ENCODE measurements around the gene RASIP1.

The RASIP1 gene

DNA sequence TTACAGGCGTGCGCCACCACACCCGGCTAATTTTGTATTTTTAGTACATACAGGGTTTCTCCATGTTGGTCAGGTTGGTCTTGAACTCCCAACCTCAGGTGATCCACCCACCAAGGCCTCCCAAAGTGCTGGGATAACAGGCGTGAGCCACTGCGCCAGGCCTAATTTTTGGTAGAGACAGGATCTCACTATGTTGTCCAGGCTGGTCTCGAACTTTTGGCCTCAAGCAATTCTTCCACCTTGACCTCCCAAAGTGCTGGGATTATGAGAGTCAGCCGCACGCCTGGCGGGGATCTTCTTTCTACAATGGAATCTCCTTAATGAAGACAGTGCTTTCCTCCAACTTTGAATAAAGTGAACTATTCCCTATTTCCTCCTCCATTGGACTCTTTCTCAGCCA lies 5.8 kb downstream of the RASIP1 start:
- DNase-seq (ENCODE audit: extremely low spot score), result no peak
- ChIA-PET CTCF (interaction anchor here (2.2 kb wide), 1 partner anchor 20 kb away, joined by 6 read pairs; no protein-coding TSS in a partner anchor), POLR2A (no interaction called here)
- TF ChIP-seq, protein P1, sequence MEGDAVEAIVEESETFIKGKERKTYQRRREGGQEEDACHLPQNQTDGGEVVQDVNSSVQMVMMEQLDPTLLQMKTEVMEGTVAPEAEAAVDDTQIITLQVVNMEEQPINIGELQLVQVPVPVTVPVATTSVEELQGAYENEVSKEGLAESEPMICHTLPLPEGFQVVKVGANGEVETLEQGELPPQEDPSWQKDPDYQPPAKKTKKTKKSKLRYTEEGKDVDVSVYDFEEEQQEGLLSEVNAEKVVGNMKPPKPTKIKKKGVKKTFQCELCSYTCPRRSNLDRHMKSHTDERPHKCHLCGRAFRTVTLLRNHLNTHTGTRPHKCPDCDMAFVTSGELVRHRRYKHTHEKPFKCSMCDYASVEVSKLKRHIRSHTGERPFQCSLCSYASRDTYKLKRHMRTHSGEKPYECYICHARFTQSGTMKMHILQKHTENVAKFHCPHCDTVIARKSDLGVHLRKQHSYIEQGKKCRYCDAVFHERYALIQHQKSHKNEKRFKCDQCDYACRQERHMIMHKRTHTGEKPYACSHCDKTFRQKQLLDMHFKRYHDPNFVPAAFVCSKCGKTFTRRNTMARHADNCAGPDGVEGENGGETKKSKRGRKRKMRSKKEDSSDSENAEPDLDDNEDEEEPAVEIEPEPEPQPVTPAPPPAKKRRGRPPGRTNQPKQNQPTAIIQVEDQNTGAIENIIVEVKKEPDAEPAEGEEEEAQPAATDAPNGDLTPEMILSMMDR (IDR thresholded peaks at IDR 0.05; ENCODE audit: control extremely low read depth, extremely low read depth, low read depth, missing control alignments), result no peak

DNA sequence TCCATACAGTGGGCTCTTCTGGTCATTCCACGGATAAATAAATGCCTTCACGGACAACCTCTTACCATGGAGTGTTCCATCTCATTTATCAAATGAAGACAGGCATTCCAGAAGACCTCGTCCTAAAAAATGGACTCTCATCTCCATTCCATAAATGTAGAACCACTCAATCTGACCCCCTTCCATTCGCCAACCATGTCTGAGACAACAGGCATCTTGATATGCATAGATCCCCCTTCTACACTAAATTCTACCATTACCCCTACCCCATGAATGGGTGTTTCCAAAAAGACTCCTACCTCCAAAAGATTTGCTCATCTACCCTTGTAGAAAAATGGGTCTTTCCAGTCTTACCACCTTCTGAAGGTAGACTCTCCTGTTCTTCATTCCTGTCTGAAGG lies 9.0 kb downstream of the RASIP1 start:
- CTCF ChIA-PET, result no interaction called here
- DNase-seq (ENCODE audit: extremely low spot score), result no peak
- TF ChIP-seq, protein P1 (IDR thresholded peaks at IDR 0.05; ENCODE audit: control extremely low read depth, extremely low read depth, low read depth, missing control alignments), result no peak
- POLR2A ChIA-PET, result no interaction called here

GRCh38 chr19:48728911-48729664 lies 11.3 kb downstream of the RASIP1 start:
- ChIA-PET POLR2A (no interaction called here), CTCF (interaction anchor here (1.2 kb wide), 1 partner anchor 59 kb away, joined by 3 read pairs; no protein-coding TSS in a partner anchor)
- TF ChIP-seq, protein P1 (IDR thresholded peaks at IDR 0.05; ENCODE audit: control extremely low read depth, extremely low read depth, low read depth, missing control alignments), result no peak
- DNase-seq (ENCODE audit: extremely low spot score), result no peak

DNA sequence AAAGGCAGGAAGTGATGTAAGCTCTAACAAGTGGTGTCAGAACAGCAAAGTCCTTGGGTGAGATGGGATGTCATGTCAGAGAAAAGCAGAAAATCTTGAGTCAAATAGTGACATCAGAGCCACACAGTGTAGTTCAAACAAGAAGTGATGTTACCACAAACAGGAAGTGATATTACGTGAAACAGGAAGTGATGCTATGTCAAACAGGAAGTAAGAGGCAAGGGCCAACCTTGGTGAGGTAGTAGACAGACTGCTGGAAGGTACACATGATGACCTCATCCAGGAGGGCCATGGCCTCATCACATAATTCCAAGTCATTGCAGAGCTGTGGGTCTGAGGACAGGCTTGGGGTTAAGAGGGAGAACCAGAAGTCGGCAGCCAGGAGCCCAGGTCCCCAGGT lies 13.9 kb downstream of the RASIP1 start:
- DNase-seq (ENCODE audit: extremely low spot score), result peak; percentile 39
- TF ChIP-seq, protein P1 (IDR thresholded peaks at IDR 0.05; ENCODE audit: control extremely low read depth, extremely low read depth, low read depth, missing control alignments), result no peak
- POLR2A ChIA-PET, result interaction anchor here (0.7 kb wide), 1 partner anchor 16 kb away, joined by 5 read pairs; no protein-coding TSS in a partner anchor
- CTCF ChIA-PET, result interaction anchor here (1.4 to 1.8 kb wide), 4 partner anchors 11 to 109 kb away, joined by 3 to 9 read pairs (median 4); partner anchors contain the start of gene HSD17B14

DNA sequence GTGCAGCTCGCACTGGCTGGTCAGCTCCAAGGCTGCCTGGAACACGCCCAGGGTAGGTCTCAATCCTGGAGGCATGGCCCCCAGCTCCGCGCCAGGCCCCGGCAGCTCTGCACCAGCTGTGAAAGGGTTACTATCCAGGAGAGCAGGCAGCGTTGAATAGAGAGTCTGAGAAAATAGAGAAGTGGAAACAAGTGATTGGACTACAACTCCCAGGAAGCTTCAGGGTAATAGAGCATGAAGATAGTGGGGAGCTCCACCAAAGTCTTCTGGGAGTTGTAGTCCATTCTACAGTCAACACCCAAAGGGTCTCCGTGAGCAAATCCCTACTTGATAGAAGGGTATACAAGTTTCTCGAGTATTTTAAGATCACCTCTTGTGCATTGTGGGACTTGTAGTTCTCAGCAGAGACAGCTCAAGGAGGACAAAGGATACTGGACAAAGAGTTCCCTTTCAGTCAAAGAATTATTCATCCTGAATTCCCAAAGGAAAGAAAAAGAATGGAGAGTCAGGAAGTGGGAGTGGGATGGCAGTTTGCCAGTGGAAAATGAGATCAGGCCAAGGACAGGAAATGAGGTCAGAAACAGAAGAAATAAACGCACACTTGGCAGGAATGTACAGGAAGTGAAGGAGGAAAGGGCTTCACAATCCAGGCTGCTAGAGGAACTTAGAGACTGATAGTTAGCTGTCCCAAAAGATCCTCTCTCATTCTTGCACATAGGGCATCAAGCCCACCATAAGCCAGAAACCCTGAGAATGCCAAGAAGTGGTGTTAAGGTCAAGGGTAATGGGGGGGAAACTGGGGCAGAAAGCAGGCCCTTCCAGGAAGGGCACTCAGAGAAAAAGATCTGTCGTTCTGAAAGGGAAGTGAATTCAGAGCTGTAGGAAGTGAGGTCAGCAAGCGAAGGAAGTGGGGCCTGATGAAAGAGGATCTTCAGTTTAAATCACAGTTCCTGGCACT lies 15.3 kb downstream of the RASIP1 start:
- CTCF ChIA-PET, result interaction anchor here (0.9 to 1.6 kb wide), 8 partner anchors 8 to 117 kb away, joined by 3 to 4 read pairs (median 4); no protein-coding TSS in a partner anchor
- DNase-seq (ENCODE audit: extremely low spot score), result peak; percentile 64
- TF ChIP-seq, protein P1 (IDR thresholded peaks at IDR 0.05; ENCODE audit: control extremely low read depth, extremely low read depth, low read depth, missing control alignments), result no peak
- POLR2A ChIA-PET, result interaction anchor here (0.9 kb wide), 1 partner anchor 147 kb away, joined by 3 read pairs; the partner anchor contains the start of gene PPP1R15A

DNA sequence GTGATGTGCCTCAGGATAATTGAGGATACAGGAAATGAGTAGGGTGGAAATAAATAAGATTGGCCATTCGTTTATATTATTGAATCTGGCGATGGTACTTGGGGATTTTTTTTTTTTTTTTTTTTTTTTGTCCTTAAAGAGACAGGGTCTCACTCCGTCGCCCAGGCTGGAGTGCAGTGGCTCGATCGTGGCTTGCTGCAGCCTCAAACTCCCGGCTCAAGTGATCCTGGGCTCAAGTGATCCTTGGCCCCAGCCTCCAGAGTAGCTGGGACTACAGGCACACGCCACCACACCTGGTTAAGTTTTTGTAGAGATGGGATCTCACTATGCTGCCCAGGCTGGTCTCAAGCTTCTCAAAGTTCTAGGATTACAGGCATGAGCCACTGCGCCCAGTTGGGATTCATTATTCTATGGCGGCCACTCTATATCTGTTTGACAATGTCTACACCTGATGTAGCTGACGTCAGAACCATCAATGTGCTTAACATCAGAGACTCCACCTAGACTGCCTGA lies 18.2 kb downstream of the RASIP1 start:
- POLR2A ChIA-PET, result no interaction called here
- TF ChIP-seq, protein P1 (IDR thresholded peaks at IDR 0.05; ENCODE audit: control extremely low read depth, extremely low read depth, low read depth, missing control alignments), result no peak
- CTCF ChIA-PET, result interaction anchor here (2.4 kb wide), 1 partner anchor 16 kb away, joined by 7 read pairs; no protein-coding TSS in a partner anchor

More for the DNA sequence above, 18.2 kb downstream of the RASIP1 start:
- DNase-seq (ENCODE audit: extremely low spot score), result no peak
